Fibroblast of villous mesenchyme (primary cell): ENCODE results near the gene DNASE1L1. TPM values are rescaled to one million over a fixed set of nuclear protein-coding genes. Genes with fewer than 3 reads are reported as not detected.

ENCODE experiments used
- DNase-seq: peaks from one replicate; pipeline ENCODE4 v3.0.0-alpha.2; 2010; ENCODE audit warnings: low read depth
- H3K4me3 ChIP-seq: 2 replicates; pipeline ENCODE4 v1.5.1; 2011; ENCODE audit warnings: low read depth, mild to moderate bottlenecking, low read length
- CTCF ChIP-seq: IDR thresholded peaks from 2 replicates; pipeline ENCODE4 v1.5.1; 2012; ENCODE audit warnings: low read depth, mild to moderate bottlenecking, low read length; ENCODE audit not compliant: insufficient read depth
- total RNA-seq: library from RNA; depleted of rRNA; stranded (reverse); fragments of >200 nt; gene quantifications from 2 replicates; pipeline ENCODE4 v1.2.3, GENCODE V29; 2012

DNASE1L1 gene
- total RNA-seq, result 45.4 and 53.5 TPM in 2 replicates

GRCh38 chrX:154409222-154409871 is at the start of gene DNASE1L1:
Gene DNASE1L1, minus strand, starts transcription at chrX:154409254. Its CDS starts 3,686 bp downstream, at chrX:154405568.
- peak within 1 kb of the TSS; percentile 62 for H3K4me3 ChIP-seq
- no peak for TF ChIP-seq CTCF
- DNase-seq, result peak; percentile 90

GRCh38 chrX:154458116-154458953 is 49.3 kb upstream of the DNASE1L1 start, which contains the start of gene PLXNA3:
Gene PLXNA3, plus strand, starts transcription at chrX:154458281. Its CDS starts 1,903 bp downstream, at chrX:154460184.
- DNase-seq, result peak; percentile 40
- H3K4me3 ChIP-seq, result peak within 1 kb of the TSS; percentile 75
- no peak for TF ChIP-seq CTCF

DNA sequence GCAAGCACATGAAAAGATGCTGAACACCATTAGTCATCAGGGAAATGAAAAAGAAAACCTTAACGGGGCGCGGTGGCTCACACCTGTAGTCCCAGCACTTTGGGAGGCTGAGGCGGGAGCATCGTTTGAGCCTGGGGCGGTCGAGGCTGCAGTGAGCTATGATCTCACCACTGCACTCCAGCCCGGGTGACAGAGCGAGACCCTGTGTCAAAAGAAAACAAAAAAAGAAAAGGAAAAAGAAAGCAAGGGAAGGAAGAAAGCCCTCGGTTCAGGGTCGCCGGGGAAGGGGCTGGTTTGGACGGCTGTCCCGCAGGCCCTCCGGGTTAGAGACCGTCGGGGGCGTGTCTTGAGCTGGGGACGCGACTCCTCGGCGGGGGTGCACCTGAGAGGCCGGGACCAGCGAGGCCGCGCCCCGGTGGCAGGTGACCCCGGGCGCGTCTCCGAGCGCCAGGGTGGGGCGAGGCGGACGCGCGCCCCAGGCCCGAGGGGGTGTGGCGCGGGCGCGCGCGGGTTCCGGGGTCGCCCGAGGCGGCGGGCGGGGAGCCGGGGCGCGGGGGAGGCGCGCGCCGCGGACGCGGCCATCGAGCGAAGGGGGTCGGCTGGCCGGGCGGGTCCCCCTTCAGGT is 48.5 kb upstream of the DNASE1L1 start:
- no peak for TF ChIP-seq CTCF
- DNase-seq, result no peak
- H3K4me3 ChIP-seq, result peak overlapping the region; percentile 54

GRCh38 chrX:154452823-154453222 is 43.8 kb upstream of the DNASE1L1 start:
- no peak for TF ChIP-seq CTCF
- DNase-seq, result no peak

DNA sequence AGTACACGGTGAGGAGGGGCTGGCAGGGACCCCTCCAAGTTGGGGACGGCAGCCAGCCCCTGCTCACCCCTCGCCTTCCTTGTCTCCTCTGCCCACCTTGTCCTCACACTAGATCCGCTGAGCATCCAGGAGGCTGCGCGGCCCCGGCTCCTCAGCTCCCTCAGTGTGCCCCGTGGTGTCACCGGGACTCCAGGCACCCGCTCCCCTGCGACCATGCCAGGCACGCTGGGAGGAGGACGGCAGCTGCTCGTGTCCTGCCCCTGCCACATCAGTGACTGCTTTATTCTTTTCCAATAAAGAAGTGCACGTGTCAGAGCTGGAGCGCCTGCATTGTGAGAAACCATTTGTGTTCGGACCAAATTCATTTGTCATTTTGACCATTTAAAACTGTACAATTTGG is 41.3 kb upstream of the DNASE1L1 start:
- no peak for TF ChIP-seq CTCF
- H3K4me3 ChIP-seq, result no peak overlapping the region
- no peak for DNase-seq

More at GRCh38 chrX:154452823-154453222, 43.8 kb upstream of the DNASE1L1 start:
- H3K4me3 ChIP-seq, result no peak overlapping the region

- no peak for TF ChIP-seq CTCF
These were observed 40.6 kb upstream of the DNASE1L1 start for GRCh38 chrX:154449618-154450017.

More at GRCh38 chrX:154449618-154450017, 40.6 kb upstream of the DNASE1L1 start:
- no peak for DNase-seq
- H3K4me3 ChIP-seq, result no peak overlapping the region
